BLaER1 treated with 17β-estradiol and CSF1 and Interleukin-3, amounts not matched to agents 10 nM and 100 nM (cell line): Measurements from ENCODE around the gene F5.

ENCODE experiments used
- H3K27ac ChIP-seq, 11 experiments: shearing (Covaris generic); formaldehyde crosslinking; 2 replicates each; pipeline ENCODE4 v1.8.1; 2022
- H3K27me3 ChIP-seq, 11 experiments: shearing (Covaris generic); formaldehyde crosslinking; 2 replicates each; pipeline ENCODE4 v1.8.1; 2022
- H3K36me3 ChIP-seq, 11 experiments: shearing (Covaris generic); formaldehyde crosslinking; 2 replicates each; pipeline ENCODE4 v1.8.1; 2022
- H3K4me1 ChIP-seq, 10 experiments: shearing (Covaris generic); formaldehyde crosslinking; 2 replicates each; pipeline ENCODE4 v1.8.1; 2022
- H3K4me2 ChIP-seq, 11 experiments: shearing (Covaris generic); formaldehyde crosslinking; 2 replicates each; pipeline ENCODE4 v1.8.1; 2022
- H3K4me3 ChIP-seq, 10 experiments: shearing (Covaris generic); formaldehyde crosslinking; 2 replicates each; pipeline ENCODE4 v1.8.1; 2022
- H3K9ac ChIP-seq, 11 experiments: shearing (Covaris generic); formaldehyde crosslinking; 2 replicates each; pipeline ENCODE4 v1.8.1; 2022
- H3K9me3 ChIP-seq, 11 experiments: shearing (Covaris generic); formaldehyde crosslinking; replicated peaks in 1 of 11; 2 replicates each; pipeline ENCODE4 v1.8.1; 2022
- H4K20me1 ChIP-seq, 11 experiments: shearing (Covaris generic); formaldehyde crosslinking; 2 replicates each; pipeline ENCODE4 v1.8.1; 2022
- Cebpa-rat ChIP-seq, 11 experiments: shearing (Covaris generic); IDR thresholded peaks; 2 replicates each; pipeline ENCODE4 v1.8.1; 2022

Gene F5

DNA sequence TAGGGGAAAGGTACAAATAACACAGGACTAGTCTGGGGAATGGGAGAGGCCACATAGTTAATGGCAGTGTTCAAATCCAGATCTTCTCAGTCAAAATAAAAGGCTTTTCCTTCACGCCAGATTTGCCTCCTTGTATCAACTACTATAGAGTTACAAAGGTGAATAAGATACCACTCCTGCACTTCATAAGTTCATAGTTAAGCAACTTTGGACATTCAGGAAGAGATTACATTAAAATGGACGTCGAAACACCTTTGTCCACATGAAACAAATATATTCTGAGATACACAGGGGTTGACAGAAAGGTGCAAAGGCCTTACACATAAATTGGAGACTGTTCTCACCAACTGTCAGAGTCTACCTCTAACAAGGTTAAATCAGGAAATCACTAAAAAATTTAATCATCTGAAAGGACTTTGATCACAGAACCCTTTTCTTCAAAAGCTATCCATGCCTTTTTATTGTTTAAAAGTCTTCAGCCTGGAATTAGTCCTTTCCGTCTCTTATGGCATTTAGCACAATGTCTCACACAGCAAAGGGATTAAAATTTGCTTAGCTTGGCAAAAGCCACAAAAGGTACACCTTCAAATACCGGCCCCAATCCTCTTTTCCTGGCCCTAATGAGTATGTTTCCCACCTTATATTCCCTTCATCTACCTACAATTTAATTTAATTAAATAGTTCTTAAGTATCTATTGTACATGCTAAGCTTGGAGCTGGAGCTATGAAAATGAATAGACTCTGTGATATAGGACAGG is 8.1 kb downstream of the F5 start:
- no peak overlapping the region for H3K9ac ChIP-seq
- H3K27ac ChIP-seq: no peak overlapping the region
- no peaks in the 10 kb centered on the region for H3K27me3 ChIP-seq
- no peaks in the 10 kb centered on the region for H3K36me3 ChIP-seq
- no peak overlapping the region for H3K4me2 ChIP-seq
- no peaks in the 10 kb centered on the region; a peak in 1 of 22 replicates for H4K20me1 ChIP-seq
- TF ChIP-seq Cebpa-rat (IDR thresholded peaks at IDR 0.05): no peak
- H3K9me3 ChIP-seq: no peaks in the 10 kb centered on the region
- no peak overlapping the region for H3K4me3 ChIP-seq
- no peaks in the 10 kb centered on the region for H3K4me1 ChIP-seq

- H3K27ac ChIP-seq: no peak overlapping the region
- H3K9me3 ChIP-seq: no peaks in the 10 kb centered on the region
- no peak for TF ChIP-seq Cebpa-rat (IDR thresholded peaks at IDR 0.05)
- no peaks in the 10 kb centered on the region; a peak in 1 of 22 replicates for H4K20me1 ChIP-seq
- H3K27me3 ChIP-seq: no peaks in the 10 kb centered on the region
- H3K9ac ChIP-seq: no peak overlapping the region
- no peak overlapping the region for H3K4me3 ChIP-seq
- H3K4me1 ChIP-seq: no peaks in the 10 kb centered on the region
- no peak overlapping the region for H3K4me2 ChIP-seq
- no peaks in the 10 kb centered on the region for H3K36me3 ChIP-seq
These were observed 9.3 kb downstream of the F5 start for GRCh38 chr1:169576935-169577331.

DNA sequence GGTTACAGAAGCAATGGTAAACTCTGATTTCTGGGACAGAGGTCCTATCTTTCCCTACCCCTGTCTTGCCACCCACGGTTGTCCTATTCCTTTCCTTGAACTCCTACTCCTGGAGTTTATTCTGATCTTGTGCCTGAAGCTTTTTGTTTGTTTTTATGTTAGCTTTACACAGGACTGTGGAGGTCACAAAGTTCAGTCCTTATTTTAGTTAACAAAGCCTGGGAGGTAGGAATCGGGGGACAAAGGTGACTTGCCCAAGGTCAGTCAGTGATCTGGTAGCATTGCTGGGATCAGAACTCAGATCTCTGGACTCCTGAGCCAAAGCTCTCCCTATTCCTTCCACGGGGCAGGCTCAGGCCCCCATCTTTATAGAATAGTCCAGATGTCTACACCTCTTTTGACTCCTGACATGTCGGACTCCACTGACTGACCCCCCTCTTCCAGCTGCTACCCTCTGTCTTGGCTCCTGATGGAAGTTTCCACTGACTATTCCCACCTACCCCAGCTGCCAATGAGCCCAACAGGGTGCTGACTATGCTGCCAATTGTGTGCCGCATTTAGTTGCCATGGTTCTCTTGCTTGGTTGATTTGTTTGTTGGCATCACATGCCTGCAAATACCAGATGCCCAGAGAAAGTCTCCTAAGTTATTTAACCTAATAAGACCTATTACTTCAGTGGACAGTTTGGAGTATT is 9.9 kb downstream of the F5 start:
- Histone ChIP-seq H3K9me3 (no peaks in the 10 kb centered on the region), H3K9ac (no peak overlapping the region), H3K4me1 (no peaks in the 10 kb centered on the region), H4K20me1 (no peaks in the 10 kb centered on the region; a peak in 1 of 22 replicates), H3K27ac (no peak overlapping the region), H3K36me3 (no peaks in the 10 kb centered on the region), H3K4me3 (no peak overlapping the region), H3K4me2 (no peak overlapping the region), H3K27me3 (no peaks in the 10 kb centered on the region)
- TF ChIP-seq Cebpa-rat (IDR thresholded peaks at IDR 0.05): no peak

- no peaks in the 10 kb centered on the region for H3K4me1 ChIP-seq
- H3K9me3 ChIP-seq: no peaks in the 10 kb centered on the region
- no peaks in the 10 kb centered on the region for H3K36me3 ChIP-seq
- H4K20me1 ChIP-seq: no peaks in the 10 kb centered on the region; a peak in 1 of 22 replicates
- H3K4me3 ChIP-seq: no peak overlapping the region
- no peak overlapping the region for H3K9ac ChIP-seq
- H3K27me3 ChIP-seq: no peaks in the 10 kb centered on the region
- no peak overlapping the region for H3K4me2 ChIP-seq
- H3K27ac ChIP-seq: no peak overlapping the region
- TF ChIP-seq Cebpa-rat (IDR thresholded peaks at IDR 0.05): no peak
These were observed 11.9 kb downstream of the F5 start for GRCh38 chr1:169574336-169574735.

GRCh38 chr1:169572187-169572586 is 14.1 kb downstream of the F5 start:
- H3K4me3 ChIP-seq: no peak overlapping the region
- H3K36me3 ChIP-seq: no peaks in the 10 kb centered on the region
- no peaks in the 10 kb centered on the region for H3K9me3 ChIP-seq
- H3K4me1 ChIP-seq: no peaks in the 10 kb centered on the region
- no peaks in the 10 kb centered on the region; a peak in 1 of 22 replicates for H4K20me1 ChIP-seq
- H3K27me3 ChIP-seq: no peaks in the 10 kb centered on the region
- TF ChIP-seq Cebpa-rat (IDR thresholded peaks at IDR 0.05): no peak
- H3K9ac ChIP-seq: no peak overlapping the region
- H3K4me2 ChIP-seq: no peak overlapping the region
- H3K27ac ChIP-seq: no peak overlapping the region

- H3K9me3 ChIP-seq: no peaks in the 10 kb centered on the region
- TF ChIP-seq Cebpa-rat (IDR thresholded peaks at IDR 0.05): no peak
- no peak overlapping the region for H3K4me3 ChIP-seq
- no peak overlapping the region for H3K27ac ChIP-seq
- no peaks in the 10 kb centered on the region for H3K27me3 ChIP-seq
- no peak overlapping the region for H3K4me2 ChIP-seq
- H3K4me1 ChIP-seq: no peaks in the 10 kb centered on the region
- no peaks in the 10 kb centered on the region; a peak in 1 of 22 replicates for H4K20me1 ChIP-seq
- H3K36me3 ChIP-seq: no peaks in the 10 kb centered on the region
- H3K9ac ChIP-seq: no peak overlapping the region
These were observed 14.8 kb downstream of the F5 start for GRCh38 chr1:169571450-169571849.

DNA sequence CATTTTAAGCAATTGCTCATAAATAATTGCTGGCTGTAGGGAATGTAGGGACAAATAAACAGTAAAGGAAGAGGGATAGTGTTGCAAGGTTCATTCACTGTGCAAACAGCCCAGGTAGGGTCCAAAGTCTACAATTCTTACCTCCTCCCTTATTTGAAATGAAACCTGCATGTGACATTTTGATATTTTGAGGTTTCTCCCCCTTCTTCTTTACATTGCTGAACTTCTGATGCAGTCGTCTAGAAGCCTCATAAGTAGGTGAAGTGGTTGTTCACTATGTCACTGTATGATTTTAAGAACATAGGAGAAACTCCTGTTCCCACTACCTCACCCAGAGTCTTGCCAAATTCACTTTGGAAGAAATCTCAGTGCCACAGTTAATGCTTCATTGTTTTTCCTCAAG is 16.1 kb downstream of the F5 start:
- no peak for TF ChIP-seq Cebpa-rat (IDR thresholded peaks at IDR 0.05)
- Histone ChIP-seq H3K9me3 (no peaks in the 10 kb centered on the region), H3K27ac (no peak overlapping the region), H3K36me3 (no peaks in the 10 kb centered on the region), H3K4me2 (no peak overlapping the region), H3K4me3 (no peak overlapping the region), H4K20me1 (no peaks in the 10 kb centered on the region), H3K9ac (no peak overlapping the region), H3K27me3 (no peaks in the 10 kb centered on the region), H3K4me1 (no peaks in the 10 kb centered on the region)

DNA sequence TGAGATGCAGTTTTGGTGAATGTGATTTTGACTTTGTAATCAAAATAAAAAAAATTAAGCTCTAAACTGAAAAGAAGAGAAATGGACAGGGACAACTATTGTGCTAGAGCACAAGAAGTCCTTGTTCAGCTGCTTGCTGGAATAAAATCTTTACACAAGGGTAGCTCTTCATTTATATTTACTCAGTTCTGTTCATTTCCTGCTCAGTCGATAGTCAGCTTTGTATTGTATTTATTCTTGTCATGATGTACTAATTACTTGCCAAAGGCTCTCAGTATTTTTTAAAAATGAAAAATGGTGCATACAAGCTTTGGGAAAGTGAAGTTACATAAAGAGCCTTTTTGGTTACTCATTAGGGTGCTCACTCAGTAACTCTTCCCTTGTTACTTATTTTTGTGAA is 17.8 kb downstream of the F5 start:
- H3K4me2 ChIP-seq: no peak overlapping the region
- H4K20me1 ChIP-seq: no peaks in the 10 kb centered on the region
- H3K27me3 ChIP-seq: no peaks in the 10 kb centered on the region
- no peak overlapping the region for H3K9ac ChIP-seq
- H3K27ac ChIP-seq: no peak overlapping the region
- no peaks in the 10 kb centered on the region; a peak in 1 of 22 replicates for H3K9me3 ChIP-seq
- H3K36me3 ChIP-seq: no peaks in the 10 kb centered on the region
- no peaks in the 10 kb centered on the region for H3K4me1 ChIP-seq
- no peak overlapping the region for H3K4me3 ChIP-seq
- no peak for TF ChIP-seq Cebpa-rat (IDR thresholded peaks at IDR 0.05)

GRCh38 chr1:169565335-169566271 is 20.7 kb downstream of the F5 start:
- no peaks in the 10 kb centered on the region for H3K36me3 ChIP-seq
- H3K4me2 ChIP-seq: no peak overlapping the region
- H3K4me1 ChIP-seq: no peaks in the 10 kb centered on the region
- peak in 6 of 11 experiments; percentile 47 to 83 (median 70); a peak in 8 of 22 replicates for TF ChIP-seq Cebpa-rat (IDR thresholded peaks at IDR 0.05)
- no peak overlapping the region for H3K27ac ChIP-seq
- no peaks in the 10 kb centered on the region for H3K27me3 ChIP-seq
- no peaks in the 10 kb centered on the region for H4K20me1 ChIP-seq
- no peak overlapping the region for H3K9ac ChIP-seq
- H3K4me3 ChIP-seq: no peak overlapping the region
- peaks cover 0 to 7% (median 0%) of the 10 kb centered on the region in 11 experiments; a peak in 2 of 22 replicates for H3K9me3 ChIP-seq
